GM12873 (cell line): ENCODE results near the gene SLC26A1.

ENCODE experiments used
- CTCF ChIP-seq: IDR thresholded peaks from 2 replicates; pipeline ENCODE4 v1.5.1; 2012; ENCODE audit warnings: low read depth, mild to moderate bottlenecking, moderate library complexity, low read length, control low read depth; ENCODE audit not compliant: insufficient read depth; ENCODE audit errors: missing control alignments

SLC26A1 gene

GRCh38 chr4:1038948-1039492, 45.8 kb upstream of the SLC26A1 start:
- TF ChIP-seq CTCF = no peak

GRCh38 chr4:1036976-1037810, 44.0 kb upstream of the SLC26A1 start:
- TF ChIP-seq CTCF = no peak

- no peak for TF ChIP-seq CTCF
These were observed 42.9 kb upstream of the SLC26A1 start for GRCh38 chr4:1036095-1036494.

GRCh38 chr4:1035510-1035909, 42.3 kb upstream of the SLC26A1 start:
- TF ChIP-seq CTCF = no peak

- no peak for TF ChIP-seq CTCF
These were observed 40.8 kb upstream of the SLC26A1 start for GRCh38 chr4:1033840-1034551.

GRCh38 chr4:1032861-1033260, 39.7 kb upstream of the SLC26A1 start:
- TF ChIP-seq CTCF = no peak
